OCI-LY7 (cell line): ENCODE measurements around the gene NUTF2.

Experiments used
- EZH2phosphoT487 ChIP-seq: fragments of 200-600 bp; sonication (generic); IDR thresholded peaks from 2 replicates; pipeline ENCODE4 v1.6.1; 2018; ENCODE audit warnings: low read depth, borderline replicate concordance, mild to moderate bottlenecking, mixed run types, antibody characterized with exemption, low read length, moderate library complexity, mixed read lengths
- TF ChIP-seq, protein P1 (sequence below): fragments of 200-600 bp; sonication (generic); conservative IDR thresholded peaks from 2 replicates; pipeline ENCODE4 v1.5.1; 2014; ENCODE audit warnings: mild to moderate bottlenecking, antibody characterized with exemption, low read length, moderate library complexity, mixed read lengths

DNA sequence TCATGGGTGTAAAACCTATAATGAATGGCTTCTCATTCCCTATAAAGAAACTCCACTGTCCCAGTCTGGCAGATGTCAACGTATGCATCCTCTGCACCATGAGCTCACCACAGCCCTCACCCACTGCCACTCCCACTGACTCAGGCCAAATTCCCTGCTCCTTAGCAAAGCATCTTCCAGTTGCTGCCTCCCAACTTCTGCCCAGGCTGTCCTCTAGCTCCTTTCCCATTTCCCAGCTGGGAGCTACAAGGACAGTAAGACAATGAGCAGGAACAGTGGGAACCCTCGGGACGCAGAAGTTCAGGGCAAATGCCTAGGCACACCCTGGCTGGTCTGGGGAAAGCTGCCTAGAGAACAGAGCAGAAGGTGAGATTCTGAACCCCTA is 13.7 kb upstream of the NUTF2 start:
- TF ChIP-seq, protein P1, sequence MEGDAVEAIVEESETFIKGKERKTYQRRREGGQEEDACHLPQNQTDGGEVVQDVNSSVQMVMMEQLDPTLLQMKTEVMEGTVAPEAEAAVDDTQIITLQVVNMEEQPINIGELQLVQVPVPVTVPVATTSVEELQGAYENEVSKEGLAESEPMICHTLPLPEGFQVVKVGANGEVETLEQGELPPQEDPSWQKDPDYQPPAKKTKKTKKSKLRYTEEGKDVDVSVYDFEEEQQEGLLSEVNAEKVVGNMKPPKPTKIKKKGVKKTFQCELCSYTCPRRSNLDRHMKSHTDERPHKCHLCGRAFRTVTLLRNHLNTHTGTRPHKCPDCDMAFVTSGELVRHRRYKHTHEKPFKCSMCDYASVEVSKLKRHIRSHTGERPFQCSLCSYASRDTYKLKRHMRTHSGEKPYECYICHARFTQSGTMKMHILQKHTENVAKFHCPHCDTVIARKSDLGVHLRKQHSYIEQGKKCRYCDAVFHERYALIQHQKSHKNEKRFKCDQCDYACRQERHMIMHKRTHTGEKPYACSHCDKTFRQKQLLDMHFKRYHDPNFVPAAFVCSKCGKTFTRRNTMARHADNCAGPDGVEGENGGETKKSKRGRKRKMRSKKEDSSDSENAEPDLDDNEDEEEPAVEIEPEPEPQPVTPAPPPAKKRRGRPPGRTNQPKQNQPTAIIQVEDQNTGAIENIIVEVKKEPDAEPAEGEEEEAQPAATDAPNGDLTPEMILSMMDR = no peak
- no peak for TF ChIP-seq EZH2phosphoT487
